Right lobe of liver (tissue), 6 donors: ENCODE data around the gene TMC1. TPM values are rescaled to one million over a fixed set of nuclear protein-coding genes. Genes with fewer than 3 reads are reported as not detected.

Experiments used
- ATAC-seq, 4 donors: fragments of 200-7000 bp; cut with Tn5 transposase; one replicate each; pipeline ENCODE4 v1.9.1; 2020; ENCODE audit warnings: mild to moderate bottlenecking in 4 of 4, moderate library complexity in 4 of 4
- DNase-seq, 3 donors: peaks; one replicate each; pipeline ENCODE4 v3.0.0-alpha.2; 2020
- H3K27ac ChIP-seq, 3 donors: fragments of 200-600 bp; one replicate each; pipeline ENCODE4 v1.8.0; 2022
- H3K27me3 ChIP-seq, 2 donors: fragments of 200-600 bp; one replicate each; pipeline ENCODE4 v1.8.0; 2022
- H3K36me3 ChIP-seq, 4 donors: fragments of 200-600 bp; sonication (generic) in 1 of 4; one replicate each; pipeline versions ENCODE4 v1.5.1 to v1.8.0; 2017 to 2022; ENCODE audit warnings: control low read depth in 1 of 4
- H3K4me1 ChIP-seq, 4 donors: fragments of 200-600 bp; sonication (generic) in 1 of 4; one replicate each; pipeline versions ENCODE4 v1.5.1 to v1.8.0; 2017 to 2022; ENCODE audit warnings: control low read depth in 1 of 4
- H3K4me3 ChIP-seq, 3 donors: fragments of 200-600 bp; one replicate each; pipeline ENCODE4 v1.8.0; 2022
- H3K9me3 ChIP-seq, 4 donors: fragments of 200-600 bp; sonication (generic) in 1 of 4; one replicate each; pipeline versions ENCODE4 v1.5.1 to v1.8.0; 2017 to 2022; ENCODE audit warnings: control low read depth in 1 of 4
- CTCF ChIP-seq, 4 donors: fragments of 200-600 bp in 3 of 4; fragments of 450-650 bp in 1 of 4; IDR thresholded peaks; one replicate each; pipeline versions ENCODE4 v1.5.1 to v1.8.0; 2016 to 2022; ENCODE audit warnings: antibody characterized with exemption in 4 of 4, mild to moderate bottlenecking in 2 of 4
- POLR2A ChIP-seq: fragments of 450-650 bp; IDR thresholded peaks from one replicate; pipeline ENCODE4 v1.6.1; 2017; ENCODE audit warnings: antibody characterized with exemption, mild to moderate bottlenecking
- WGBS: methylation state at CpG from one replicate; pipeline ENCODE4 v1.1.6; 2018; ENCODE audit warnings: low coverage, low lambda C conversion rate; ENCODE audit not compliant: insufficient coverage; ENCODE audit errors: missing lambda C conversion rate; 5-methylcytosine and 5-hydroxymethylcytosine counted together
- intact Hi-C, 2 donors: fragments of 100-400 bp; cut with DNase I; formaldehyde crosslinking; loops; one replicate each; pipeline versions ENCODE4 v1.11.2 to v1.14.1; 2022
- total RNA-seq, 6 experiments: library from RNA; depleted of rRNA in 2 of 6; stranded (reverse); fragments of >200 nt in 2 of 6; fragmentation: NEBNext Ultra II Directional in 3 of 6; extraction: Animal tissue kit (Norgen Biotek cat#: 25700) in 3 of 6; gene quantifications; one replicate each; pipeline versions ENCODE4 v1.1.0 to v1.2.4, GENCODE V29; 2016 to 2023
- donor health status: DM: no; HTN: yes; CAD: no.
- donor health status: DM: no; HTN: no; CAD: no.
- donor health status: DM: no; HTN: no; CAD: no.
- donor health status: DM: no; HTN: yes; CAD: no.
- donor health status: DM: no; HTN: yes; CAD: no.

The TMC1 gene
- total RNA-seq, 6 experiments from 2014 or later, result 0.06 to 0.42 TPM; not detected in 4

DNA sequence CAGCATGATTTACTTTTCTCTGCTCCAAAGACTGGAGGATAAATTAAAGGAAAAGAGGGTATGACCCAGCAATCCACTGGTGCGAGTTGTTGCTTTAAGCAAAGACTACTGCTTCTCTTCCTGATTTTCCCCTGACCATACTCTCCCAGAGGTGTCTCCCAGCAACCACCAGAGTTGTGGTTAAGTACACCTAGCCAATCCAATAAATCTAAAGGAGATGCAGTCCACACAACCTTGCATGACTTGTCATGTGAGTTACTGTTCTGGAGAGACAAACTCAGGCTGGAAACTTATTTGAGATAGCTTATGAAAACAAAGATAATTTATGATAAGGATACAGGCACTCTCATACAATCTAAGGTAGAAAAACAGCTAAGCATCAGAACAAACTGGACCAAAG is 11.9 kb downstream of the TMC1 start:
- Histone ChIP-seq H3K4me3 (no peak overlapping the region), H3K36me3 (no peaks in the 10 kb centered on the region), H3K9me3 (no peaks in the 10 kb centered on the region), H3K27me3 (no peaks in the 10 kb centered on the region), H3K4me1 (no peaks in the 10 kb centered on the region), H3K27ac (no peak overlapping the region)
- TF ChIP-seq CTCF (IDR thresholded peaks at IDR 0.05) (no peak), POLR2A (no peak)
- WGBS, result 67% methylated on average over 1 of the region's 1 CpG
- DNase-seq, result no peak
- intact Hi-C loops, result no loop called here
- no peak for ATAC-seq

- Histone ChIP-seq H3K4me3 (no peak overlapping the region), H3K27me3 (no peaks in the 10 kb centered on the region), H3K4me1 (peaks cover 0 to 3% (median 0%) of the 10 kb centered on the region in 4 donors), H3K9me3 (no peaks in the 10 kb centered on the region), H3K36me3 (no peaks in the 10 kb centered on the region), H3K27ac (no peak overlapping the region)
- WGBS, result 64% methylated on average over 4 of the region's 4 CpGs
- TF ChIP-seq CTCF (IDR thresholded peaks at IDR 0.05) (no peak), POLR2A (no peak)
- DNase-seq, result no peak
- intact Hi-C loops, result no loop called here
- no peak for ATAC-seq
Measured at GRCh38 chr9:72534931-72535330, 13.5 kb downstream of the TMC1 start.

DNA sequence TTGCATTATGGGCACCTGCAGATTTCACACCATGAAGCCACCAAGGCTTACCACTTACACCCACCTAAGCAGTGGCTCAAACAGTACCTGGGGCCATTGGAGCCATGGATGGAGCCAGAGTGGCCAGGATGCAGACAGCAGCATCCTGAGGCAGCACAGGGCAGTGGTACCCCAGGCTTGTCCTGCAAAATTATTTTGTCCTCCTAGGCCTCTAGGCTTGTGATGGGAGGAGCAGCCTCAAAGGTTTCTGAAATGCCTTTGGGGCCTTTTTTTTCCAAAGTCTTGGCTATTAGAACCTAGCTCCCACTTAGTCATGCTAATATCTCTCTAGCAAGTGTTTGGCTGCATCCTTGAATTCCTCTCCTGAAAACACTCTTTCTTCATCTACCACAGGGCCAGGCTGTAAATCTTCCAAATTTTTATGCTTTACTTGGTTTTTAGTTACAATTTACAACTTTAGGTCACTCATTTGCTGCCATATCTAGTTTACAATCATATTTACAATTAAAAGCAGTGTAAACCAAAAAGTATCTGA is 15.7 kb downstream of the TMC1 start:
- DNase-seq (no peak), ATAC-seq (no peak)
- Histone ChIP-seq H3K4me3 (no peak overlapping the region), H3K36me3 (no peaks in the 10 kb centered on the region), H3K27me3 (no peaks in the 10 kb centered on the region), H3K9me3 (no peaks in the 10 kb centered on the region), H3K4me1 (peaks cover 0 to 11% (median 0%) of the 10 kb centered on the region in 4 donors), H3K27ac (no peak overlapping the region)
- intact Hi-C loops, result no loop called here
- no peak for TF ChIP-seq POLR2A

- H3K9me3 ChIP-seq, result no peaks in the 10 kb centered on the region
- peaks cover 0 to 11% (median 0%) of the 10 kb centered on the region in 4 donors for H3K4me1 ChIP-seq
- no peak for TF ChIP-seq CTCF (IDR thresholded peaks at IDR 0.05)
- TF ChIP-seq POLR2A, result no peak
- DNase-seq (no peak), ATAC-seq (no peak)
- no peak overlapping the region for H3K4me3 ChIP-seq
- H3K27me3 ChIP-seq, result no peaks in the 10 kb centered on the region
- intact Hi-C loops, result no loop called here
- no peak overlapping the region for H3K27ac ChIP-seq
- H3K36me3 ChIP-seq, result no peaks in the 10 kb centered on the region
- 71% methylated on average over 1 of the region's 1 CpG for WGBS
Measured at GRCh38 chr9:72537671-72538070, 16.3 kb downstream of the TMC1 start.

DNA sequence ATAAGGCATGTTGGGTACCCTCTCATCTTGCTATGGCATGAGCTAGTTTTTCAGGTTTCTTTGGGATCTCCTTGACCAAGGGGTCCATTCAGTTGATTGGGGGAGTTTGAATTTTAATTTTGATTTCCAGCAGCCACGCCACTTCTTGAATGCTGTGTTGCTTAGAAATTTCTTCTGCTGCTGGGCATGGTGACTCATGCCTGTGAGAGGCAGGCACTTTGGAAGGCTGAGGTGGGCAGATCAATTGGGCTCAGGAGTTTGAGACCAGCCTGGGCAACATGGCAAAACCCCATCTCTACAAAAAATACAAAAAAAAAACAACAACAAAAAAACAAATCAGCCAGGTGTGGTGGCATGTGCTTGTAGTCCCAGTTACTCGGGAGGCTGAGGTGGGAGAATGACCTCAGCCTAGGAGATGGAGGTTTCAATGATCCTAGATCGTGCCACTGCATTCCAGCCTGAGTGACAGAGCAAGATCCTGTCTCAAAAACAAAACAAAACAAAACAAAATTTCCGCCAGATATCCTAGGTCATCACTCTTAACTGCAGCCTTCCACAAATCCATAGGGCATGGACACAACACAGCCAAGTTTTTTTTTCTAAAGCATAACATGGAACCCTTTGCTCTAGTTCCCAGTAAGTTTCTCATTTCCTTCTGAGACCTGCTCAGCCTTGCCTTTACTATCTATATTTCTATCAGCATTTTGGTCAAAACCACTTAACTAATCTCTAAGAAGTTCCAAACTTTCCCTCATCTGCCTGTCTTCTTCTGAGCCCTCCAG is 17.7 kb downstream of the TMC1 start:
- WGBS, result 92% methylated on average over 3 of the region's 4 CpGs
- DNase-seq (no peak), ATAC-seq (no peak)
- no peaks in the 10 kb centered on the region for H3K27me3 ChIP-seq
- no peak overlapping the region for H3K4me3 ChIP-seq
- TF ChIP-seq CTCF (IDR thresholded peaks at IDR 0.05) (no peak), POLR2A (no peak)
- H3K36me3 ChIP-seq, result no peaks in the 10 kb centered on the region
- peaks cover 0 to 11% (median 0%) of the 10 kb centered on the region in 4 donors for H3K4me1 ChIP-seq
- H3K9me3 ChIP-seq, result no peaks in the 10 kb centered on the region
- intact Hi-C loops, result no loop called here
- peak overlapping the region in 1 of 3 donors; percentile 65 for H3K27ac ChIP-seq
